PC-3 (cell line): ENCODE data around the gene LOXHD1. TPM values are rescaled to one million over a fixed set of nuclear protein-coding genes. Genes with fewer than 3 reads are reported as not detected.
A peak's percentile ranks its signal among the peaks of the same experiment; 100 is the strongest.

Source experiments
- ATAC-seq: fragments of 200-7000 bp; cut with Tn5 transposase; 2 replicates; pipeline ENCODE4 v1.9.1; 2020; ENCODE audit warnings: mild to moderate bottlenecking, moderate library complexity
- BruUV-seq: library from RNA; stranded (reverse); fragments of 400-500 nt; replicated peaks from 2 replicates; lab custom pipeline; 2021; lab: Mats Ljungman, UMichigan
- CTCF ChIA-PET: fragments of 300-600 bp; sonication (Branson Sonifier 250); formaldehyde crosslinking; loops from one replicate; lab custom pipeline; 2022; ENCODE audit warnings: antibody characterized with exemption; lab: Charles Lee
- POLR2A ChIA-PET: fragments of 300-600 bp; sonication (Branson Sonifier 250); formaldehyde crosslinking; loops from one replicate; lab custom pipeline; 2022; ENCODE audit warnings: antibody characterized with exemption; ENCODE audit not compliant: unreplicated experiment; lab: Charles Lee
- DNase-seq: peaks from one replicate; pipeline ENCODE4 v3.0.0-alpha.2; 2015
- H2AFZ ChIP-seq: fragments of 300-600 bp; sonication (generic); 2 replicates; pipeline ENCODE4 v1.6.0; 2016; ENCODE audit warnings: antibody characterized with exemption, low read length
- H3F3A ChIP-seq: fragments of 300-600 bp; sonication (generic); one replicate; pipeline ENCODE4 v1.6.0; 2017; ENCODE audit warnings: antibody characterized with exemption, low read length, control low read depth, mild to moderate bottlenecking; ENCODE audit not compliant: unreplicated experiment
- H3K27ac ChIP-seq: fragments of 300-600 bp; sonication (generic); 2 replicates; pipeline ENCODE4 v1.5.1; 2016; ENCODE audit warnings: mild to moderate bottlenecking, low read length
- H3K27me3 ChIP-seq: fragments of 300-600 bp; sonication (generic); 2 replicates; pipeline ENCODE4 v1.6.1; 2016; ENCODE audit warnings: low read length, mixed read lengths
- H3K36me3 ChIP-seq: fragments of 300-600 bp; sonication (generic); 2 replicates; pipeline ENCODE4 v1.6.1; 2016; ENCODE audit warnings: low read depth, mixed run types, low read length, mixed read lengths
- H3K4me1 ChIP-seq: fragments of 300-600 bp; sonication (generic); 2 replicates; pipeline ENCODE4 v1.5.1; 2016; ENCODE audit warnings: low read length; ENCODE audit not compliant: insufficient read depth
- H3K4me2 ChIP-seq: fragments of 300-600 bp; sonication (generic); 2 replicates; pipeline ENCODE4 v1.6.0; 2016; ENCODE audit warnings: low read length
- H3K4me3 ChIP-seq: fragments of 300-600 bp; sonication (generic); 2 replicates; pipeline ENCODE4 v1.5.1; 2016; ENCODE audit warnings: mild to moderate bottlenecking, low read length, mixed read lengths
- H3K79me2 ChIP-seq: fragments of 300-600 bp; sonication (generic); 2 replicates; pipeline ENCODE4 v1.6.1; 2017; ENCODE audit warnings: low read length, mixed read lengths
- H3K9ac ChIP-seq: fragments of 300-600 bp; sonication (generic); 2 replicates; pipeline ENCODE4 v1.6.0; 2016; ENCODE audit warnings: mild to moderate bottlenecking, low read length
- H3K9me2 ChIP-seq: fragments of 300-600 bp; sonication (generic); replicated peaks from 2 replicates; pipeline ENCODE4 v1.6.1; 2016; ENCODE audit warnings: mixed run types, low read length, mixed read lengths
- H3K9me3 ChIP-seq: fragments of 300-600 bp; sonication (generic); 2 replicates; pipeline ENCODE4 v1.6.1; 2016; ENCODE audit warnings: low read length, mixed read lengths
- H4K20me1 ChIP-seq: fragments of 300-600 bp; sonication (generic); 2 replicates; pipeline ENCODE4 v1.6.1; 2016; ENCODE audit warnings: low read length, mixed read lengths
- CTCF ChIP-seq: fragments of 300-600 bp; sonication (generic); conservative IDR thresholded peaks from 2 replicates; pipeline ENCODE4 v1.5.1; 2017; ENCODE audit warnings: antibody characterized with exemption, low read depth, mild to moderate bottlenecking, low read length
- EZH2 ChIP-seq: fragments of 300-600 bp; sonication (generic); IDR thresholded peaks from one replicate; pipeline ENCODE4 v1.6.1; 2017; ENCODE audit warnings: antibody characterized with exemption, mild to moderate bottlenecking, low read length; ENCODE audit not compliant: unreplicated experiment
- EZH2phosphoT487 ChIP-seq: fragments of 300-600 bp; sonication (generic); IDR thresholded peaks from 2 replicates; pipeline ENCODE4 v1.6.1; 2018; ENCODE audit warnings: mild to moderate bottlenecking, antibody characterized with exemption, low read length, borderline replicate concordance
- intact Hi-C: fragments of 100-400 bp; cut with micrococcal nuclease; formaldehyde crosslinking; loops from 2 replicates; pipeline ENCODE4 v1.9.0; 2023
- total RNA-seq: library from RNA; depleted of rRNA; stranded (reverse); fragments of >200 nt; gene quantifications from 2 replicates; pipeline ENCODE4 v1.2.3, GENCODE V29; 2014

Gene LOXHD1
- total RNA-seq, 1 experiment from 2014 or later = not detected

DNA sequence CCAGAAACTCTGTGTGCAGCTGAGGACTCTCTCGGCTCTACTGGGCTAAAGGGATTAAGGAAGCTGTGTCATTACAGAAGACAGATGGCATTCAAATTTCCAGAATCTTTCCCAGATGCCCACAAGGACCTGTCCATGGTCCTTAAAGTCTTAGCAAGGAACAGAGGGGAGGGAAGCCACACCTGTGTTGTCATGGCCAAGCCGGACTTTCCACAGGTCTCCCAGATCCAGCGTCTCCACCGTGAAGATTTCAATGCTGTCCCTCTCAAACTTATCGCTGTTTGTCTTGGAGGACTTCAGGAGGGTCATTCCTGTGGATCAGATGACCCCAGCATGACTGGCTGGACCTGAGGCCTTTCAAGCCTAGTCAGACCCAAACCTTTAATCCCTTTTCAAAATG is 114.5 kb downstream of the LOXHD1 start:
- no peak for TF ChIP-seq CTCF
- no peak for TF ChIP-seq EZH2
- no peak for TF ChIP-seq EZH2phosphoT487
- Histone ChIP-seq H3K4me3 (no peak overlapping the region), H3K9ac (no peak overlapping the region), H3K27me3 (no peaks in the 10 kb centered on the region), H3K36me3 (no peaks in the 10 kb centered on the region), H3K9me2 (no peaks in the 10 kb centered on the region), H4K20me1 (no peaks in the 10 kb centered on the region), H3F3A (no peaks in the 10 kb centered on the region), H3K4me2 (no peak overlapping the region), H3K27ac (no peak overlapping the region), H2AFZ (no peak overlapping the region), H3K9me3 (no peaks in the 10 kb centered on the region), H3K79me2 (no peaks in the 10 kb centered on the region), H3K4me1 (no peaks in the 10 kb centered on the region)
- intact Hi-C loops = no loop called here
- BruUV-seq = no TSS peak
- peak; percentile 28 for DNase-seq
- ChIA-PET CTCF (no interaction called here), POLR2A (no interaction called here)
- ATAC-seq = no peak

GRCh38 chr18:46541626-46542189 is 115.3 kb downstream of the LOXHD1 start:
- H3K9ac ChIP-seq = no peak overlapping the region
- H4K20me1 ChIP-seq = no peaks in the 10 kb centered on the region
- no peak for TF ChIP-seq EZH2
- no peak for TF ChIP-seq CTCF
- DNase-seq (no peak), ATAC-seq (no peak)
- no TSS peak for BruUV-seq
- ChIA-PET POLR2A (no interaction called here), CTCF (no interaction called here)
- H3F3A ChIP-seq = no peaks in the 10 kb centered on the region
- H3K4me1 ChIP-seq = no peaks in the 10 kb centered on the region
- no peaks in the 10 kb centered on the region for H3K36me3 ChIP-seq
- no peaks in the 10 kb centered on the region for H3K79me2 ChIP-seq
- no peaks in the 10 kb centered on the region for H3K9me2 ChIP-seq
- no peaks in the 10 kb centered on the region for H3K9me3 ChIP-seq
- H3K27me3 ChIP-seq = no peaks in the 10 kb centered on the region
- no peak overlapping the region for H3K4me3 ChIP-seq
- no peak overlapping the region for H3K27ac ChIP-seq
- H3K4me2 ChIP-seq = no peak overlapping the region
- intact Hi-C loops = no loop called here
- no peak overlapping the region for H2AFZ ChIP-seq

DNA sequence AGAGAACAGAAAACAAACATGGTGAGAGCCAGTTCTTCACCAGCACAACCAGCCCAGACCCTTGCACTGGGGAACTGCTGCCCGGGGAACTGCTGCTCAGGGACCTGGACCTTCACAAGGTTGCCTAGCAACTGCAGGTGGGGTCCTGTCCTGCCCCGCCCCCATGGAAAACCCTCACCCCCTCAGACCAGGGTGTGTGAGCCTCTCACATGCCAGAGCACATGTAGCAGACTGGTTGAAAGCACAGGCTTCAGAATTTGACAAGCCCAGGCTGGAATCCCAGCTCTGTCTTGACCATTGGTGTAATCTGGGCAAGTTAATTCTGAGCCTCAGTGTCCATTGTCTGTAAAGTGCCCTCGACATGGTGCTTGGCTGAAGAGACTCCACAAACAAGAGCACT is 118.6 kb downstream of the LOXHD1 start:
- Histone ChIP-seq H3K27ac (no peak overlapping the region), H3K4me1 (no peaks in the 10 kb centered on the region), H3K4me2 (no peak overlapping the region), H3K36me3 (no peaks in the 10 kb centered on the region), H3K27me3 (no peaks in the 10 kb centered on the region), H3K4me3 (no peak overlapping the region), H3K79me2 (no peaks in the 10 kb centered on the region), H4K20me1 (no peaks in the 10 kb centered on the region), H3K9me3 (no peaks in the 10 kb centered on the region), H2AFZ (no peak overlapping the region), H3K9ac (no peak overlapping the region), H3F3A (no peaks in the 10 kb centered on the region), H3K9me2 (no peaks in the 10 kb centered on the region)
- ChIA-PET POLR2A (no interaction called here), CTCF (no interaction called here)
- DNase-seq = no peak
- no peak for TF ChIP-seq EZH2phosphoT487
- TF ChIP-seq CTCF = no peak
- no peak for TF ChIP-seq EZH2
- ATAC-seq = no peak
- intact Hi-C loops = no loop called here
- no TSS peak for BruUV-seq
